K562 (cell line): ENCODE measurements around the gene FEN1. TPM values are rescaled to one million over a fixed set of nuclear protein-coding genes. Genes with fewer than 3 reads are reported as not detected.

Experiments used
- ATAC-seq: fragments of 200-7000 bp; cut with Tn5 transposase; 3 replicates; pipeline ENCODE4 v1.9.1; 2020; ENCODE audit warnings: moderate library complexity
- BruUV-seq: library from RNA; stranded (reverse); fragments of 400-500 nt; replicated peaks from 2 replicates; lab custom pipeline; 2021; lab: Mats Ljungman, UMichigan
- CTCF ChIA-PET: fragments of 300-600 bp; formaldehyde crosslinking; extraction: SDS; loops from one replicate; lab custom pipeline; 2021; ENCODE audit warnings: low intra/inter-chr PET ratio; lab: Yijun Ruan, JAX
- POLR2A ChIA-PET: fragments of 300-600, 350-650 bp; sonication (Branson Sonifier 250); formaldehyde crosslinking; extraction: SDS; loops from one replicate; lab custom pipeline; 2021; ENCODE audit warnings: antibody characterized with exemption, inconsistent platforms; lab: Yijun Ruan, JAX
- DNase-seq, 4 experiments: peaks; one replicate each; pipeline versions ENCODE4 v3.0.0 to v3.0.0-alpha.2; 2011 to 2018; ENCODE audit warnings: low spot score in 3 of 4, mixed read lengths in 3 of 4; ENCODE audit errors: extremely low read depth in 1 of 4
- FAIRE-seq: peaks from 2 replicates; lab custom pipeline; 2011; peaks lifted over from hg19 to GRCh38; lab: Jason Lieb, UNC
- H2AFZ ChIP-seq: 2 replicates; pipeline ENCODE4 v1.6.0; 2011; ENCODE audit warnings: low read depth, low read length, control low read depth, inconsistent platforms
- H3K27ac ChIP-seq: fragments of 200-600 bp; 3 replicates; pipeline ENCODE4 v1.8.0; 2011; ENCODE audit warnings: low read depth, mild to moderate bottlenecking, control low read depth, inconsistent platforms, low read length, moderate library complexity, mixed read lengths; ENCODE audit errors: extremely low read depth
- H3K27me3 ChIP-seq, 2 experiments: fragments of 300-600 bp in 1 of 2; 2 replicates in 1 of 2; 3 replicates in 1 of 2; pipeline versions ENCODE4 v1.6.0 to v1.8.0; 2011; ENCODE audit warnings: inconsistent platforms in 2 of 2, low read length in 2 of 2, mild to moderate bottlenecking in 1 of 2, mixed read lengths in 1 of 2, moderate library complexity in 1 of 2; ENCODE audit not compliant: control insufficient read depth in 2 of 2, insufficient read depth in 2 of 2
- H3K36me3 ChIP-seq: fragments of 300-600 bp; 3 replicates; pipeline ENCODE4 v1.8.0; 2011; ENCODE audit warnings: mild to moderate bottlenecking, low read length, inconsistent platforms; ENCODE audit not compliant: control insufficient read depth, insufficient read depth
- H3K4me1 ChIP-seq, 2 experiments: fragments of 200-600 bp in 1 of 2; replicated peaks in 1 of 2; 2 replicates in 1 of 2; 3 replicates in 1 of 2; pipeline versions ENCODE4 v1.5.1 to v1.8.0; 2011; ENCODE audit warnings: inconsistent platforms in 2 of 2, low read length in 2 of 2, mild to moderate bottlenecking in 1 of 2, mixed read lengths in 1 of 2, moderate library complexity in 1 of 2; ENCODE audit not compliant: control insufficient read depth in 2 of 2, insufficient read depth in 2 of 2
- H3K4me2 ChIP-seq: 2 replicates; pipeline ENCODE4 v1.6.1; 2011; ENCODE audit warnings: low read length, control low read depth, inconsistent platforms, mixed read lengths; ENCODE audit not compliant: insufficient read depth
- H3K4me3 ChIP-seq: fragments of 200-600 bp; sonication (generic), shearing (Covaris generic); 2 replicates; pipeline ENCODE4 v1.5.1; 2016; ENCODE audit warnings: control low read depth, inconsistent platforms
- H3K79me2 ChIP-seq: fragments of 200-600 bp; 3 replicates; pipeline ENCODE4 v1.8.0; 2011; ENCODE audit warnings: low read length, inconsistent platforms; ENCODE audit not compliant: control insufficient read depth, insufficient read depth
- H3K9ac ChIP-seq, 2 experiments: 2 replicates each; pipeline versions ENCODE4 v1.6.0 to v1.6.1; 2011; ENCODE audit warnings: low read depth in 2 of 2, low read length in 2 of 2, control low read depth in 1 of 2, inconsistent platforms in 1 of 2, mild to moderate bottlenecking in 1 of 2, mixed read lengths in 1 of 2; ENCODE audit not compliant: insufficient read depth in 1 of 2
- H3K9me1 ChIP-seq: one replicate; pipeline ENCODE4 v1.6.0; 2011; ENCODE audit warnings: inconsistent platforms, mild to moderate bottlenecking, low read length, moderate library complexity; ENCODE audit not compliant: control insufficient read depth, insufficient read depth
- H3K9me3 ChIP-seq: replicated peaks from 2 replicates; pipeline ENCODE4 v1.5.1; 2011; ENCODE audit warnings: low read depth, low read length, inconsistent platforms; ENCODE audit not compliant: control insufficient read depth, insufficient read depth
- H4K20me1 ChIP-seq: replicated peaks from 2 replicates; pipeline ENCODE4 v1.6.1; 2011; ENCODE audit warnings: low read length, inconsistent platforms, mixed read lengths; ENCODE audit not compliant: control insufficient read depth, insufficient read depth
- CBX2 ChIP-seq: fragments of 200-600 bp; sonication (generic); IDR thresholded peaks from one replicate; pipeline ENCODE4 v1.6.1; 2012; ENCODE audit warnings: mild to moderate bottlenecking, low read length, inconsistent platforms; ENCODE audit not compliant: insufficient read depth, poor library complexity, severe bottlenecking
- FOXM1 ChIP-seq, 2 experiments: fragments of 450-650 bp in 1 of 2; sonication (generic) in 1 of 2; formaldehyde crosslinking in 1 of 2; IDR thresholded peaks; 2 replicates each; pipeline versions ENCODE4 v1.6.1 to v1.9.0; 2017 to 2022; ENCODE audit warnings: low read depth in 2 of 2, mild to moderate bottlenecking in 2 of 2, missing genetic modification reagents in 1 of 2, moderate library complexity in 1 of 2
- HSF4 ChIP-seq: fragments of 250-450 bp; sonication (Bioruptor Pico); IDR thresholded peaks from 2 replicates; pipeline ENCODE4 v2.1.2; 2022; ENCODE audit warnings: mild to moderate bottlenecking, moderate library complexity, borderline replicate concordance
- LARP7 ChIP-seq: fragments of 450-650 bp; IDR thresholded peaks from 2 replicates; pipeline ENCODE4 v1.6.1; 2016
- RNF2 ChIP-seq: sonication (generic); IDR thresholded peaks from 2 replicates; pipeline ENCODE4 v1.6.1; 2016
- SREBF2 ChIP-seq: sonication (generic); formaldehyde crosslinking; IDR thresholded peaks from 2 replicates; pipeline ENCODE4 v1.4.0; 2020; ENCODE audit warnings: mild to moderate bottlenecking, missing genetic modification reagents
- ZNF668 ChIP-seq: fragments of 250-450 bp; sonication (Bioruptor Pico); IDR thresholded peaks from 2 replicates; pipeline ENCODE4 v1.8.0; 2022; ENCODE audit warnings: mild to moderate bottlenecking, inconsistent platforms
- WGBS: fragments of 100-300 bp; shearing (Covaris generic); methylation state at CpG from one replicate; pipeline ENCODE4 v1.1.6; 2016; ENCODE audit warnings: low coverage, mixed read lengths; ENCODE audit not compliant: insufficient coverage; ENCODE audit errors: missing lambda C conversion rate; 5-methylcytosine and 5-hydroxymethylcytosine counted together
- in situ Hi-C: fragments of 300-500 bp; cut with MboI; formaldehyde crosslinking; loops from 4 replicates; pipeline ENCODE4 v1.15.0; 2018; ENCODE audit warnings: inconsistent platforms, mixed read lengths
- intact Hi-C: fragments of 100-400 bp; cut with micrococcal nuclease; formaldehyde crosslinking; loops from 2 replicates; pipeline ENCODE4 v1.14.2; 2022
- polyA plus RNA-seq, 8 experiments: library from polyadenylated mRNA; depleted of rRNA in 4 of 8; stranded (reverse) in 5 of 8; unstranded in 3 of 8; fragments of >200 nt; fragmentation: Nextera tagmentation in 2 of 8; fragmentation: Illumina TruSeq in 1 of 8; extraction: Ambion mirVana in 2 of 8; extraction: Trizol in 1 of 8; gene quantifications; 2 replicates each; pipeline versions ENCODE4 v1.2.1 to v1.2.3, GENCODE V29; 2011 to 2014; ENCODE audit warnings: inconsistent platforms in 1 of 8, missing spikeins in 1 of 8
- total RNA-seq, 7 experiments: library from RNA; depleted of rRNA in 6 of 7; stranded (reverse); fragments of >200 nt in 6 of 7; fragmentation: Illumina TruSeq in 2 of 7; extraction: Trizol in 2 of 7; gene quantifications; 2 replicates each; pipeline versions ENCODE4 v1.2.1 to v1.2.3, GENCODE V29; 2011 to 2021; ENCODE audit warnings: low replicate concordance in 1 of 7

FEN1 gene
- total and polyA plus RNA-seq, 9 of the 15 experiments (the other 6 are each of a cell fraction or from before 2014, with no cell fraction given): 58.1 to 156 (median 137) TPM

GRCh38 chr11:61762223-61762615 is 30.5 kb upstream of the FEN1 start:
- DNase-seq (no peak), FAIRE-seq (no peak), ATAC-seq (no peak)
- no peaks in the 10 kb centered on the region for H3K9me3 ChIP-seq
- in situ Hi-C loops (no loop called here), intact Hi-C loops (no loop called here)
- H3K4me1 ChIP-seq: peaks cover 13 to 74% of the 10 kb centered on the region in 2 experiments; a peak in 4 of 5 replicates
- 39% methylated on average over 6 of the region's 10 CpGs for WGBS
- ChIA-PET POLR2A (interaction anchor here (1.2 kb wide), 1 partner anchor 13 kb away, joined by 4 read pairs; no protein-coding TSS in a partner anchor), CTCF (no interaction called here)
- H3K4me3 ChIP-seq: no peak overlapping the region
- peak overlapping the region in 1 of 2 experiments; percentile 56; a peak in 2 of 4 replicates for H3K9ac ChIP-seq
- H3K79me2 ChIP-seq: peaks cover 11% of the 10 kb centered on the region; the same call in 1 of the 3 replicates
- H2AFZ ChIP-seq: no peak overlapping the region
- H3K4me2 ChIP-seq: no peak overlapping the region
- no peaks in the 10 kb centered on the region for H3K27me3 ChIP-seq
- 0 out of 2 replicates have a peak, but pooled peaks cover 6% of the 10 kb centered on the region for H4K20me1 ChIP-seq
- H3K9me1 ChIP-seq: no peaks in the 10 kb centered on the region
- BruUV-seq: no TSS peak
- TF ChIP-seq SREBF2 (no peak), FOXM1 (IDR thresholded peaks at IDR 0.05; ENCODE audit: low read depth) (no peak), FOXM1 (CRISPR knock-in tag; IDR thresholded peaks at IDR 0.05; ENCODE audit: low read depth) (no peak), ZNF668 (no peak), CBX2 (no peak), HSF4 (CRISPR knock-in tag) (no peak)
- H3K27ac ChIP-seq: no peak overlapping the region
- 0 out of 3 replicates have a peak, but pooled peaks cover 3% of the 10 kb centered on the region for H3K36me3 ChIP-seq

DNA sequence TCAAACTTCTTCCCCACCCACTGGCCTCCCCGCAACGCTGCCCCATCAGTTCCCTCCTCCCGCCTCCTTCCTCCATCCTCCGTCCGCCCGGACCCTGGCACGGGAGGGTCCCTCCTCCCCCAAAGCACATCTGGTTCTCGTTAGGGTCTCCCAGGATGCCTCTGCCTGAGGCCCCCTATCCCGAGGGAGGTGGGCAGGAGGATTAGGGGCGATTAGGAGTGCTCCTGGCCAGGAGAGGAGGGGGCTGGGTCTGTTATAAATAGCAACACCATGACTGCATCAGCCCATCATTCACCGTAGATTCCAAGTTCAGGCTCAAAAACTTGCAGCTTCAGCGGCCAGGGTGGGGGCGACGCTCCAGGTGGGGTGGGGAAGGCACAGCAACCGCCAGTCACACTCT is 29.9 kb upstream of the FEN1 start:
- no TSS peak for BruUV-seq
- DNase-seq (no peak), ATAC-seq (no peak), FAIRE-seq (no peak)
- TF ChIP-seq LARP7: no peak
- TF ChIP-seq RNF2: no peak
- Histone ChIP-seq H3K9me1 (no peaks in the 10 kb centered on the region), H4K20me1 (0 out of 2 replicates have a peak, but pooled peaks cover 6% of the 10 kb centered on the region), H3K36me3 (0 out of 3 replicates have a peak, but pooled peaks cover 3% of the 10 kb centered on the region), H3K27me3 (no peaks in the 10 kb centered on the region), H3K4me1 (peaks cover 12 to 70% of the 10 kb centered on the region in 2 experiments; a peak in 4 of 5 replicates), H3K79me2 (peaks cover 5% of the 10 kb centered on the region; the same call in 1 of the 3 replicates), H3K4me3 (no peak overlapping the region), H3K9ac (peak overlapping the region in 1 of 2 experiments; percentile 56; a peak in 1 of 4 replicates), H2AFZ (no peak overlapping the region), H3K4me2 (no peak overlapping the region), H3K9me3 (no peaks in the 10 kb centered on the region), H3K27ac (no peak overlapping the region)
- POLR2A ChIA-PET: interaction anchor here (0.5 to 1.2 kb wide), 2 partner anchors 13 to 140 kb away, joined by 3 to 4 read pairs; no protein-coding TSS in a partner anchor
- intact Hi-C loops (no loop called here), in situ Hi-C loops (no loop called here)
- CTCF ChIA-PET: no interaction called here
- WGBS: 42% methylated on average over 10 of the region's 15 CpGs
